SK-N-SH (cell line): ENCODE data around the gene LAMC2.

ENCODE experiments used
- CTCF ChIP-seq: fragments of 200-600 bp; sonication (generic); IDR thresholded peaks from 2 replicates; pipeline ENCODE4 v1.6.1; 2017; ENCODE audit warnings: antibody characterized with exemption, mild to moderate bottlenecking, moderate library complexity
- EP300 ChIP-seq, 2 experiments: IDR thresholded peaks; 2 replicates each; pipeline versions ENCODE4 v1.4.0 to v1.6.1; 2012; ENCODE audit warnings: borderline replicate concordance in 1 of 2, low read depth in 1 of 2, low read length in 1 of 2
- EZH2phosphoT487 ChIP-seq: fragments of 200-600 bp; sonication (generic); IDR thresholded peaks from 2 replicates; pipeline ENCODE4 v1.6.1; 2017; ENCODE audit warnings: low read depth, mixed run types, mild to moderate bottlenecking, antibody characterized with exemption, moderate library complexity, borderline replicate concordance
- FOXM1 ChIP-seq: IDR thresholded peaks from 2 replicates; pipeline ENCODE4 v1.4.0; 2012; ENCODE audit warnings: low read depth, mild to moderate bottlenecking
- GATA2 ChIP-seq: sonication (generic); formaldehyde crosslinking; IDR thresholded peaks from 2 replicates; pipeline ENCODE4 v1.5.0; 2020; ENCODE audit warnings: mild to moderate bottlenecking, missing genetic modification reagents
- JUND ChIP-seq: IDR thresholded peaks from 2 replicates; pipeline ENCODE4 v1.4.0; 2012
- MAX ChIP-seq: IDR thresholded peaks from 2 replicates; pipeline ENCODE4 v1.4.0; 2012; ENCODE audit warnings: low read depth
- RCOR1 ChIP-seq: fragments of 150-350 bp; IDR thresholded peaks from 2 replicates; pipeline ENCODE4 v1.6.1; 2017; ENCODE audit warnings: antibody characterized with exemption, low read length
- REST ChIP-seq: IDR thresholded peaks from 2 replicates; pipeline ENCODE4 v1.6.1; 2012; ENCODE audit warnings: mild to moderate bottlenecking, low read depth, low read length, moderate library complexity
- SIN3A ChIP-seq: IDR thresholded peaks from 2 replicates; pipeline ENCODE4 v1.6.1; 2012; ENCODE audit warnings: low read depth, mild to moderate bottlenecking, low read length, moderate library complexity, borderline replicate concordance
- USF2 ChIP-seq: fragments of 150-350 bp; IDR thresholded peaks from 2 replicates; pipeline ENCODE4 v1.6.1; 2017; ENCODE audit warnings: antibody characterized with exemption, low read length, low read depth, borderline replicate concordance

- no peak for TF ChIP-seq USF2
- no peak for TF ChIP-seq CTCF
- TF ChIP-seq RCOR1, result no peak
- no peak for TF ChIP-seq SIN3A
- TF ChIP-seq JUND, result no peak
- TF ChIP-seq REST, result no peak
- no peak for TF ChIP-seq MAX
- no peak for TF ChIP-seq EP300 (IDR thresholded peaks at IDR 0.05; ENCODE audit: borderline replicate concordance in 1 of 2, low read depth in 1 of 2, low read length in 1 of 2)
- no peak for TF ChIP-seq FOXM1
- no peak for TF ChIP-seq GATA2 (CRISPR knock-in tag)
- TF ChIP-seq EZH2phosphoT487, result no peak
Observed at GRCh38 chr1:183212870-183213269, 26.8 kb downstream of the LAMC2 start.
